Psoas muscle (tissue), 8 donors: Measurements from ENCODE around the gene PHF5A. TPM values are rescaled to one million over a fixed set of nuclear protein-coding genes. Genes with fewer than 3 reads are reported as not detected.

Experiments used
- ATAC-seq, 4 donors: fragments of 200-7000 bp; cut with Tn5 transposase; one replicate each; pipeline ENCODE4 v1.9.1; 2020; ENCODE audit warnings: moderate library complexity in 3 of 4, mild to moderate bottlenecking in 2 of 4
- DNase-seq, 2 donors: peaks; one replicate each; pipeline ENCODE4 v3.0.0-alpha.2; 2020
- H3K27ac ChIP-seq: fragments of 200-600 bp; one replicate; pipeline ENCODE4 v1.8.0; 2022
- H3K27me3 ChIP-seq, 3 donors: fragments of 200-600 bp in 1 of 3; one replicate each; pipeline versions ENCODE4 v1.6.1 to v1.8.0; 2013 to 2022; ENCODE audit warnings: low read length in 2 of 3, mild to moderate bottlenecking in 2 of 3, moderate library complexity in 1 of 3; ENCODE audit not compliant: insufficient read depth in 3 of 3
- H3K36me3 ChIP-seq, 2 donors: fragments of 200-600 bp in 1 of 2; one replicate each; pipeline versions ENCODE4 v1.6.1 to v1.8.0; 2013 to 2022; ENCODE audit warnings: low read depth in 1 of 2, mild to moderate bottlenecking in 1 of 2, moderate library complexity in 1 of 2; ENCODE audit not compliant: insufficient read depth in 1 of 2
- H3K4me1 ChIP-seq: fragments of 200-600 bp; one replicate; pipeline ENCODE4 v1.8.0; 2022
- H3K4me3 ChIP-seq: fragments of 200-600 bp; one replicate; pipeline ENCODE4 v1.8.0; 2022; ENCODE audit warnings: mild to moderate bottlenecking
- H3K9me3 ChIP-seq: fragments of 200-600 bp; one replicate; pipeline ENCODE4 v1.8.0; 2022
- WGBS, 3 donors: extraction: QIAGEN DNeasy Blood & Tissue Kit; methylation state at CpG; one replicate each; pipeline versions ENCODE4 v1.1.6 to v1.1.7; 2013; 5-methylcytosine and 5-hydroxymethylcytosine counted together
- intact Hi-C, 2 donors: fragments of 100-400 bp; cut with DNase I; formaldehyde crosslinking; loops; one replicate each; pipeline versions ENCODE4 v1.11.0 to v1.14.2; 2022
- polyA plus RNA-seq, 3 donors: library from polyadenylated mRNA; stranded (reverse); fragments of 200-250 nt; gene quantifications; one replicate each; pipeline ENCODE4 v1.2.3, GENCODE V29; 2013
- total RNA-seq, 4 donors: library from RNA; stranded (reverse); fragmentation: NEBNext Ultra II Directional in 2 of 4; extraction: Animal tissue kit (Norgen Biotek cat#: 25700) in 2 of 4; gene quantifications; one replicate each; pipeline versions ENCODE4 v1.2.1 to v1.2.4, GENCODE V29; 2021 to 2023
- TF ChIP-seq, protein P1 (sequence below): fragments of 200-600 bp; IDR thresholded peaks from one replicate; pipeline ENCODE4 v1.8.0; 2022; ENCODE audit warnings: antibody characterized with exemption
- donor health status: healthy with polysubstance abuse.
- donor health status: DM: no; HTN: no; CAD: no; lungs with moderate emphysema.
- donor health status: Bipolar disorder and iron deficiency.
- donor health status: healthy.
- donor health status: DM: yes; HTN: yes; CAD: no.
- donor health status: DM: no; HTN: no; CAD: no.
- donor health status: DM: no; HTN: no; CAD: no.
- donor health status: DM: yes; HTN: yes; CAD: no.

The PHF5A gene
- total and polyA plus RNA-seq, 7 donors, result 19.9 to 79.2 (median 34.3) TPM

DNA sequence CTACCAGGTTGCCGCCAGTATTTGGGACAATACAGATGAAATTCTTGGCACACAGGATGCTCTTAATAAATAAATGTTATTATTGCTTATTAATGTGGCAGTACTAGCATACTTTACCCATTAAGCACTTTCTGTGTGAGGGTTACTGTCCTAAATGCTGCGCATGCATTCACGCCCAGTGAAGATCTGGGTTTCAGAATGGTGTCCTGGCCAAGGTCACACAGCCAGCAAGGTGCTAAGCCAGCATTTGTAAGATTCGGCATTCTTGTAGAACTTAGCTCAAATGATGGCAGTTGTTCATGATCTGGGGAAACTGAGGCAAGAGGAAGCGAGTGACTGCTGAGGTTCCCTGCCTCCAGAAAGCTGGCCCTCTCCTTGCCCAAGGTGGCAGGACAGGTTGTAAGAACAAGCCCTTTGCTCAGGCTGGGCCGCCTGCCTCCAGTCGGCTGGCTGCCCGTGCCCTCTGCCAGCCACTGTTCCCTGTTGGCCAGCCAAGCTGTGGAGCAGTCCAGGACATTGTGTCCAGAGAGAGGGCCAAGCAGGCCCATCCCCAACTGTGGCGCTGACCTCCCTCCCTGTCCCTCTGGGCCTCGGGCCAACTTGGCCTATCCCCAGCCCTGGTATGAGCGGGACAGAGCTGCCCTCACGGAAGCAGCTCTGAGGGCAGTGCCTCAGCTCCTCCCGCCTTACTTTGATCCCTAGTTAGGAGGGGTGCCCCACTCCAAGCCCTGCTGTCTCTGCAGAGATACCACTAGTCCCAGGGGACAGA lies 50.7 kb downstream of the PHF5A start:
- H3K4me1 ChIP-seq, result peaks cover 41% of the 10 kb centered on the region
- H3K27me3 ChIP-seq, result no peaks in the 10 kb centered on the region
- H3K27ac ChIP-seq, result peak overlapping the region; percentile 97
- H3K4me3 ChIP-seq, result no peak overlapping the region
- intact Hi-C loops, result no loop called here
- H3K9me3 ChIP-seq, result no peaks in the 10 kb centered on the region
- TF ChIP-seq, protein P1, sequence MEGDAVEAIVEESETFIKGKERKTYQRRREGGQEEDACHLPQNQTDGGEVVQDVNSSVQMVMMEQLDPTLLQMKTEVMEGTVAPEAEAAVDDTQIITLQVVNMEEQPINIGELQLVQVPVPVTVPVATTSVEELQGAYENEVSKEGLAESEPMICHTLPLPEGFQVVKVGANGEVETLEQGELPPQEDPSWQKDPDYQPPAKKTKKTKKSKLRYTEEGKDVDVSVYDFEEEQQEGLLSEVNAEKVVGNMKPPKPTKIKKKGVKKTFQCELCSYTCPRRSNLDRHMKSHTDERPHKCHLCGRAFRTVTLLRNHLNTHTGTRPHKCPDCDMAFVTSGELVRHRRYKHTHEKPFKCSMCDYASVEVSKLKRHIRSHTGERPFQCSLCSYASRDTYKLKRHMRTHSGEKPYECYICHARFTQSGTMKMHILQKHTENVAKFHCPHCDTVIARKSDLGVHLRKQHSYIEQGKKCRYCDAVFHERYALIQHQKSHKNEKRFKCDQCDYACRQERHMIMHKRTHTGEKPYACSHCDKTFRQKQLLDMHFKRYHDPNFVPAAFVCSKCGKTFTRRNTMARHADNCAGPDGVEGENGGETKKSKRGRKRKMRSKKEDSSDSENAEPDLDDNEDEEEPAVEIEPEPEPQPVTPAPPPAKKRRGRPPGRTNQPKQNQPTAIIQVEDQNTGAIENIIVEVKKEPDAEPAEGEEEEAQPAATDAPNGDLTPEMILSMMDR, result no peak
- WGBS, 3 donors, result 20 to 27% (median 23%) methylated on average over 13 of the region's 13 CpGs
- peaks cover 0 to 3% of the 10 kb centered on the region in 2 donors for H3K36me3 ChIP-seq
- DNase-seq, result peak; percentile 94 to 99
- peak; percentile 77 to 83 (median 79) for ATAC-seq

DNA sequence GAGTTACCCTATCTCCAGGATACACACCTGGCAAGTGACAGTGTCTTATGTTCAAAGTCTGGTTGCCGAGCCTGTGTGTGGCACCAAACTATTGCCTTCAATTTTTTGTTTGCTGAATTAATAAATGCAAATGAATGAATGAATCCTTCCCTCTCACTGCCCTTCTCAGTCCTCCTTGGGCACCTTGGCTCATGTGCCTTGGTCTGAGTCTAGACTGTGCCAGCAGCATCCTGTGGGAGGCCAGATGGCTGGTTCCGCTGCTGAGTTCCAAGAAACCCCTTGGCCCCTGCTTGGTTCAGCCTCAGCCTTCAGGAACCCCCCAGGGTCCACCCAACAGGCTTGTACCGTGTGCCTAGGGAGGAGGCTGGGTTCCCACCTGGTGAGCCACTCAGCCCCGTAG lies 52.9 kb downstream of the PHF5A start:
- no peak for ATAC-seq
- peaks cover 60% of the 10 kb centered on the region for H3K4me1 ChIP-seq
- no peaks in the 10 kb centered on the region for H3K9me3 ChIP-seq
- peak overlapping the region; percentile 80 for H3K4me3 ChIP-seq
- peak overlapping the region; percentile 97 for H3K27ac ChIP-seq
- 49 to 75% (median 51%) methylated on average over 4 of the region's 4 CpGs for WGBS, 3 donors
- intact Hi-C loops, result no loop called here
- no peaks in the 10 kb centered on the region for H3K36me3 ChIP-seq
- H3K27me3 ChIP-seq, result no peaks in the 10 kb centered on the region
- TF ChIP-seq, protein P1, result no peak
- no peak for DNase-seq

DNA sequence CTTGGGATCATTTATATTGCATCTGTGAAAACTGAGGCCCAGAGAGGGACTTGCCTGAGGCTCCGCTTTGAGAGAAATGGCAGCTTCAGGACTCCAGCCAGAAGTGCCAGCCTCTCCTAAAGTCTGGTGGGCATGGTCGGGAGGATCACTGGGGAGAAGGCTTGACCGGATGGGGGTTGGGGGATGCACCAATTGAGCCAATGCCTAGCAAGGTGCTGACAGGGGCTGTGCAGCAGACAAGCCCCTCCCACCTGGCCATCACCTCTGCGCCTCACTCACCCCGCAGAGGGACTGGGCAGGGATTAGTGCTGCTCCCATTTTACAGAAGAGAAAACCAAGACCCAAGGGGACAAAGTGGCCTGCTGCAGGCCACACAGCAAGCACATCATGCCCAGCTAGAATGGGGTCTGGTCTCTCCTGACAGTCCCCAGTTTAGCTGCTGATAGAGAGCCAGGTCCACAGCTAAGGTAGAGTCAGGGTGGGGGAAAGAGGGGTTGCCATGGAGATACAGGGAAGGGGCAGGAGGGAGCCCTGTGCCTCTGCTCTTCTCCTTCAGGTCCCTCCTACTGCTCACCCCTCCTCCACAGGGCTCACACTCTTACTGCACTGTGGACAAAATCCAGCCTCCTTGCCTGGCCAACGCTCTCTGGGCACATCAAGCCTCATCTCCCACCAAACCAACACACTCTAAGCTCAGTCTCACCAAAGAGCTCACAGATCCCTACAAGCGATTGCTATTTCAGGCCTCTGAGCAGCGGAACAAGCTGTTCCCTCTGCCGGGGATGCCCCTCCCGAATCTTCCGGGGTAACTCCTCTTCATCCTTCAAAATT lies 57.3 kb downstream of the PHF5A start:
- peak; percentile 29 to 61 (median 47) for ATAC-seq
- H3K9me3 ChIP-seq, result no peaks in the 10 kb centered on the region
- no peaks in the 10 kb centered on the region for H3K27me3 ChIP-seq
- peaks cover 49% of the 10 kb centered on the region for H3K4me1 ChIP-seq
- H3K36me3 ChIP-seq, result no peaks in the 10 kb centered on the region
- H3K27ac ChIP-seq, result peak overlapping the region; percentile 97
- TF ChIP-seq, protein P1, result no peak
- H3K4me3 ChIP-seq, result no peak overlapping the region
- 27 to 60% (median 31%) methylated on average over 11 of the region's 11 CpGs for WGBS, 3 donors
- peak; percentile 51 to 83 for DNase-seq
- intact Hi-C loops, result no loop called here

DNA sequence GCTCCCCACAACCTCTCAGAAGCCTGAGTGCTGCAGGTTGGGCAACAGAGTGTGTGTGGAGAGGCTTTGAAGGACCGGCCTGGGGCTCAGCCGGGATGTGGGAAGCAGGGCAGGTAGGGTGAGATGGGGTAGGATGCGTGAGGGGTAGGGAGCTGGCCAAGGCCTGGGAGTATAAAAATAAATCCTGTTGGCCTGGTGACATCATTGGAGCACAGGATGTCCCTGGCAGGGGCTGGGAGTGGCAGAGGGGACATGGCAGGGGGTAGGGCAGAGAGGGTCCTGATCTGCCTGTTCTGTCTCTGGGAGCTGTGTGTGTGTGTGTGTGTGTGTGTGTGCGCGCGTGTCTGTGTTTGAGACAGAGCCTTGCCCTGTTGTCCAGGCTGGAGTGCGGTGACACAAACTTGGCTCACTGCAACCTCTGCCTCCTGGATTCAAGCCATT lies 58.2 kb downstream of the PHF5A start:
- Histone ChIP-seq H3K27ac (peak overlapping the region; percentile 97), H3K36me3 (no peaks in the 10 kb centered on the region), H3K4me1 (peaks cover 45% of the 10 kb centered on the region), H3K4me3 (no peak overlapping the region), H3K9me3 (no peaks in the 10 kb centered on the region), H3K27me3 (no peaks in the 10 kb centered on the region)
- WGBS, 3 donors, result 17 to 37% (median 23%) methylated on average over 3 to 7 of the region's 7 CpGs
- TF ChIP-seq, protein P1, result no peak
- peak; percentile 64 to 78 (median 74) for ATAC-seq
- intact Hi-C loops, result no loop called here
- DNase-seq, result peak; percentile 78 to 94

Other genes with a start within 250 kb of the PHF5A start
- 1 to 10 TPM in 2 of 4 donors, under 1 TPM in 2; 0.32 to 2.0 (median 1.2) TPM for gene CHADL, start 227.8 kb downstream of the PHF5A start, total RNA-seq
- 1 to 10 TPM in 1 of 3 donors, under 1 TPM in 2; 0.42 to 1.9 (median 0.62) TPM for gene CHADL, start 227.8 kb downstream of the PHF5A start, polyA plus RNA-seq
- 10 to 100 TPM; 31.9 to 48.8 (median 40.8) TPM for gene RANGAP1, start 182.5 kb downstream of the PHF5A start, total RNA-seq
- 10 to 100 TPM; 26.2 to 51.8 (median 51.3) TPM for gene RANGAP1, start 182.5 kb downstream of the PHF5A start, polyA plus RNA-seq
- gene ZC3H7B, start 167.2 kb downstream of the PHF5A start, total RNA-seq, result 10 to 100 TPM; 32.0 to 34.1 (median 33.1) TPM
- 10 to 100 TPM; 12.0 to 31.0 (median 17.8) TPM for gene ZC3H7B, start 167.2 kb downstream of the PHF5A start, polyA plus RNA-seq
- 10 to 100 TPM; 11.7 to 23.9 (median 16.1) TPM for gene TEF, start 86.8 kb downstream of the PHF5A start, total RNA-seq
- gene TEF, start 86.8 kb downstream of the PHF5A start, polyA plus RNA-seq, result 1 to 10 TPM; 2.0 to 7.8 (median 6.2) TPM
- 100 to 1,000 TPM in 1 of 4 donors, 10 to 100 TPM in 3; 12.3 to 111 (median 50.9) TPM for gene TOB2, start 21.9 kb downstream of the PHF5A start, total RNA-seq
- 10 to 100 TPM in 2 of 3 donors, 1 to 10 TPM in 1; 9.5 to 26.1 (median 23.4) TPM for gene TOB2, start 21.9 kb downstream of the PHF5A start, polyA plus RNA-seq
- 100 to 1,000 TPM; 422 to 513 (median 474) TPM for gene ACO2, start 425 bp upstream of the PHF5A start, total RNA-seq
- 100 to 1,000 TPM; 346 to 459 (median 402) TPM for gene ACO2, start 425 bp upstream of the PHF5A start, polyA plus RNA-seq
- 10 to 100 TPM; 13.1 to 23.2 (median 18.5) TPM for gene POLR3H, start 75.8 kb upstream of the PHF5A start, total RNA-seq
- gene POLR3H, start 75.8 kb upstream of the PHF5A start, polyA plus RNA-seq, result 10 to 100 TPM; 17.1 to 28.6 (median 17.2) TPM
- 1 to 10 TPM in 1 of 4 donors, under 1 TPM in 3; 0.27 to 1.1 (median 0.77) TPM for gene CSDC2, start 92.3 kb upstream of the PHF5A start, total RNA-seq
- under 1 TPM; 0.60 to 0.69 (median 0.66) TPM for gene CSDC2, start 92.3 kb upstream of the PHF5A start, polyA plus RNA-seq
- gene PMM1, start 121.1 kb upstream of the PHF5A start, total RNA-seq, result 10 to 100 TPM in 2 of 4 donors, 1 to 10 TPM in 2; 7.3 to 12.2 (median 9.2) TPM
- 10 to 100 TPM; 10.3 to 14.5 (median 13.2) TPM for gene PMM1, start 121.1 kb upstream of the PHF5A start, polyA plus RNA-seq
- gene DESI1, start 152.4 kb upstream of the PHF5A start, total RNA-seq, result 10 to 100 TPM; 17.5 to 27.6 (median 23.2) TPM
- 10 to 100 TPM; 14.7 to 23.3 (median 18.9) TPM for gene DESI1, start 152.4 kb upstream of the PHF5A start, polyA plus RNA-seq
- 100 to 1,000 TPM; 185 to 252 (median 217) TPM for gene XRCC6, start 152.6 kb upstream of the PHF5A start, total RNA-seq
- gene XRCC6, start 152.6 kb upstream of the PHF5A start, polyA plus RNA-seq, result 100 to 1,000 TPM; 156 to 291 (median 259) TPM
- 100 to 1,000 TPM; 165 to 238 (median 183) TPM for gene SNU13, start 220.2 kb upstream of the PHF5A start, total RNA-seq
- gene SNU13, start 220.2 kb upstream of the PHF5A start, polyA plus RNA-seq, result 100 to 1,000 TPM; 215 to 466 (median 229) TPM
- gene MEI1, start 230.8 kb upstream of the PHF5A start, total RNA-seq, result under 1 TPM in 3 of 4 donors, not detected in 1; 0.23 to 0.47 (median 0.30) TPM
- gene MEI1, start 230.8 kb upstream of the PHF5A start, polyA plus RNA-seq, result under 1 TPM in 2 of 3 donors, not detected in 1; 0.01 to 0.10 TPM